HG03571 (cell line): ENCODE results near the gene CHCHD1.
A peak's percentile ranks its signal among the peaks of the same experiment; 100 is the strongest.
"Not testable (repeated sequence)": the region's sequence is repeated elsewhere in the genome, so short reads cannot be mapped to it uniquely, and the experiment has no call there.

Experiments used
- ATAC-seq: cut with Tn5 transposase; IDR thresholded peaks from one replicate; pipeline ENCODE4 v1.9.1; 2021; ENCODE audit not compliant: unreplicated experiment

Gene CHCHD1

GRCh38 chr10:73790886-73791625, 9.2 kb downstream of the CHCHD1 start:
- no peak for ATAC-seq

GRCh38 chr10:73791871-73792400, 10.1 kb downstream of the CHCHD1 start:
- ATAC-seq: no peak

GRCh38 chr10:73793456-73793855, 11.6 kb downstream of the CHCHD1 start:
- no peak for ATAC-seq

DNA sequence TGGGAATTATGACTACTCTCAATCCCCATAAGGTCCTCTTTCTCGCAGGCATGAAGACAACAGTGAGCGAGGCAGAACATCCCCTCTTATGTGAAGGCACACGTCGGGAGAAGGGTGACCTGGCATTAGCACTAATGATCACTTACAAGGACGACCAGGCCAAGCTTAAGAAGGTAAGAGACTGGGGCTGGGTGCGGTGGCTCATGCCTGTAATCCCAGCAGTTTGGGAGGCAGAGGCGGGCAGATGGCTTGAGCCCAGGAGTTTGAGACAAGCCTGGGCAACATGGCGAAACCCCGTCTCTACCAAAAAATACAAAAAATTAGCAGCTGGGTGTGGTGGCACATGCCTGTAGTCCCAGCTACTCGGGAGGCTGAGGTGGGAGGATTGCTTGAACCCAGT, 13.6 kb downstream of the CHCHD1 start:
- ATAC-seq: not testable (repeated sequence)

DNA sequence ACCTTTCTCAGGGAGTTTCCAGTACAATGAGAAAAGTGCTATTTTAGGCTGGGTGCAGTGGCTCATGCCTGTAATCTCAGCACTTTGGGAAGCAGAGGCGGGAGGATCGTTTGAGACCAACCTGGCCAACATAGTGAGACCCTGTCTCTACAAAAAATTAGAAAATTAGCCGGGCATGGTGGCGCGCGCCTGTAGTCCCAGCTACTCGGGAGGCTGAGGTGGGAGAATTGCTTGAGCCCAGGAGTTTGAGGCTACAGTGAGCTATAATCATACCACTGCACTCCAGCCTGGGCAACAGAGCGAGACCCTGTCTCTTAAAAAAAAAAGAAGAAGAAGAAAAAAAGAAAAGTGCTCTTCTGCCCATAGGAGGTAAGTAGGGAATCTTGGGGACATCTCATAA, 14.2 kb downstream of the CHCHD1 start:
- not testable (repeated sequence) for ATAC-seq

DNA sequence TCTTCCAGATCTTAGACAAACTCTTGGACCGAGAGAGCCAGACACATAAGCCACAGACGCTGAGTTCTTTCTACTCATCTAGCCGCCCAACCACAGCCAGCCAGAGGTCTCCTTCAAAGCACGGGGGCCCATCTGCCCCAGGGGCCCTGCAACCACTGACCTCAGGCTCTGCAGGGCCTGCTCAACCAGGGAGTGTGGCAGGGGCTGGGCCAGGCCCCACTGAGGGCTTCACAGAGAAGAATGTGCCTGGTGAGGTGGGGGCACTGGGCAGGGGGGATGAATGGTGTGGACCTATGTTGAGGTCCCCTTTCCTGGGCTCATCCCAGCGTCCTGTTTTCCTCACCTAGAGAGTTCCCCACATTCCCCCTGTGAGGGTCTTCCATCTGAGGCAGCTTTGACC, 14.9 kb downstream of the CHCHD1 start:
- ATAC-seq: no peak

DNA sequence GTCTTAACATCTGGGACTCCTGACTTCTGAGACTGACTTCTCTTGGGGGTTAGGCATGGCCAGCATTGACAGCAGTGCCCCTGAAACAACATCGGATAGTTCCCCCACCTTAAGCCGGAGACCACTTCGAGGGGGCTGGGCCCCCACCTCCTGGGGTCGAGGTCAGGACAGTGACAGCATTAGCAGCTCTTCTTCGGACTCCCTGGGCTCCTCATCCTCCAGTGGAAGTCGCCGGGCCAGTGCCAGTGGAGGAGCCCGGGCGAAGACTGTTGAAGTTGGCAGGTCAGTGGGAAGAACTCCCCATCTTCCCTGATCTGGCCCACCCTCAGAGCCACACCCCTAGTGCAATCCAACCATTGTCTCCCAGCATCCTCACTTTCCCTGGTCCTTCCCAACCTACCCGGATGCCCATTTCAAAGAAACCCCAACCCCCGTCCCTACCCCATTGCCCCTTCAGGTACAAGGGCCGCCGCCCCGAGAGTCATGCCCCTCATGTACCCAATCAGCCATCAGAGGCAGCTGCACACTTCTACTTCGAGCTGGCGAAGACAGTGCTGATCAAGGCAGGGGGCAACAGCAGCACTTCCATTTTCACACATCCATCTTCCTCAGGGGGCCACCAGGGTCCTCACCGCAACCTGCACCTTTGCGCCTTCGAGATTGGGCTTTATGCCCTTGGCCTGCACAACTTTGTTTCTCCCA, 15.6 kb downstream of the CHCHD1 start:
- no peak for ATAC-seq

GRCh38 chr10:73798087-73798486, 16.2 kb downstream of the CHCHD1 start:
- ATAC-seq: no peak

DNA sequence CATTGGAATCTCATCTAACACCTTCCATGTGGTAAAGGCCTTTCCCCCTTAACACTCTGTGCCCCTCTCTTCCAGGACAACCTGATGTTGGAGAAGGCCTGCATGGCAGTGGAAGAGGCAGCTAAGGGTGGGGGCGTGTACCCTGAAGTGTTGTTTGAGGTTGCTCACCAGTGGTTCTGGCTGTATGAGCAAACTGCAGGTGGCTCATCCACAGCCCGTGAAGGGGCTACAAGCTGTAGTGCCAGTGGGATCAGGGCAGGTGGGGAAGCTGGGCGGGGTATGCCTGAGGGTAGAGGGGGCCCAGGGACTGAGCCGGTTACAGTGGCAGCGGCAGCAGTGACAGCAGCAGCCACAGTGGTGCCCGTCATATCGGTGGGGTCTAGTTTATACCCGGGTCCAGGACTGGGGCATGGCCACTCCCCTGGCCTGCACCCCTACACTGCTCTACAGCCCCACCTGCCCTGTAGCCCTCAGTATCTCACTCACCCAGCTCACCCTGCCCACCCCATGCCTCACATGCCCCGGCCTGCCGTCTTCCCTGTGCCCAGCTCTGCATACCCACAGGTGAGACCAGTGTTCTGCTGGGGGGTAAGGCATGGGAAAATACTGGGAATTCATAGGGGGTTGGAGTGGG, 17.2 kb downstream of the CHCHD1 start:
- no peak for ATAC-seq

GRCh38 chr10:73799899-73800559, 18.2 kb downstream of the CHCHD1 start:
- no peak for ATAC-seq

- ATAC-seq: no peak
Observed at GRCh38 chr10:73800560-73801252, 18.9 kb downstream of the CHCHD1 start.

- ATAC-seq: no peak
Observed at GRCh38 chr10:73801253-73801590, 19.4 kb downstream of the CHCHD1 start.

- no peak for ATAC-seq
Observed at GRCh38 chr10:73802276-73802991, 20.6 kb downstream of the CHCHD1 start.

GRCh38 chr10:73803680-73804286, 21.9 kb downstream of the CHCHD1 start:
- ATAC-seq: peak; percentile 58

GRCh38 chr10:73806176-73806950, 24.5 kb downstream of the CHCHD1 start:
- ATAC-seq: no peak

GRCh38 chr10:73807471-73807870, 25.6 kb downstream of the CHCHD1 start:
- ATAC-seq: no peak

DNA sequence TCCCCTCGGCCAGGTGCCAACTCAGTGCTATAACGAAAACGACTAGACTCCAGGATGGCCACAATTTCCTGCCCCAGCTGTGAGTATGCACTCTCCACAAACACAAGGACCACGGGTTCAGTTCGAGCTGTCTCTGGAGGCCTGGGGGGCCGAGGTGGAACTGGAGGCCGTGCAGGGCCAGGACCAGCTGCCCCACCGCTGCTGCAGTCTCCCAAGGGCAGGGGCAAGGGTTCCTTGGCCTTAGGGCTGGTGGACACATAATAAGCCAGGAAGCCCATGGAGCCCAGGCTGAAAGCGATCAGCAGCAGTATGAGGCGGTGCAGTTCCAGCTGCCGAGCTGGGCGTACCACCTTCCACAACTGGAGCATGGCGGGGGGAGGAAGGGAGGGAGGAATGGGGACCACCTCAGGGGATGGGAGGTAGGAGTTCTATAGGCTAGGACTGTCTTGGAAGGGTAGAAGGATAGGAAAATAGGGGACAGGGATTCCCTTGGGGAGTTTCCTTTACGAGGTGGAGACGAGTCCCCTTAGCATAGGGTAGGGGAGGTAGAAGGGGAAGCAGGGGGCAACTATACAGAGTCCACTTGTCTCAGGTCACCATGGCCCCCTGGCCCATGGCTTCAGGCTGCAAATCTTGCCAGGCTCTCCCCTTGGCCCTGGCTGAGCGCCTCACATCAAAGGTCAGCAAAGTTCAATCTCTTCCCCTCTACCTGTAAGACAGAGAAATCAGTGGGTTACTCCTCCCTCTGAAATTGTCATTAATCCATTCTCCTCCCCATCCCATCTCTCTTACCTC, 26.4 kb downstream of the CHCHD1 start:
- no peak for ATAC-seq
